ENCODE results near the gene CDKN1B. TPM values are rescaled to one million over a fixed set of nuclear protein-coding genes. Genes with fewer than 3 reads are reported as not detected.
A peak's percentile ranks its signal among the peaks of the same experiment; 100 is the strongest.

CDKN1B gene
- total RNA-seq, 1 experiment from 2014 or later: 27.7 TPM

- Histone ChIP-seq H4K5ac (ENCODE audit: insufficient read length, low read depth, low read length) (no peak overlapping the region), H3K4me1 (ENCODE audit: insufficient read depth, low read length) (peaks cover 7% of the 10 kb centered on the region), H3K56ac (ENCODE audit: insufficient read length, low read depth, low read length) (no peak overlapping the region), H3K18ac (ENCODE audit: insufficient read length, low read depth, low read length) (no peak overlapping the region), H2BK120ac (ENCODE audit: low read depth, low read length, poor library complexity, severe bottlenecking) (no peak overlapping the region), H4K20me1 (ENCODE audit: control insufficient read depth, insufficient read depth, insufficient read length) (no peaks in the 10 kb centered on the region), H2AFZ (ENCODE audit: low read length) (no peak overlapping the region), H4K91ac (ENCODE audit: insufficient read length, low read depth, low read length) (no peak overlapping the region), H2BK15ac (ENCODE audit: low read depth, low read length) (no peak overlapping the region), H3K4me2 (ENCODE audit: insufficient read depth, insufficient read length, low read length) (no peak overlapping the region), H3K79me1 (ENCODE audit: insufficient read depth, low read depth, low read length, poor library complexity, severe bottlenecking) (no peaks in the 10 kb centered on the region), H3K79me2 (ENCODE audit: insufficient read depth, low read length) (peaks cover 4% of the 10 kb centered on the region; the same call in 1 of the 2 replicates), H2AK5ac (ENCODE audit: insufficient read length, low read length) (no peak overlapping the region), H3K23ac (ENCODE audit: insufficient read length, low read depth, low read length) (no peak overlapping the region), H3K27me3 (ENCODE audit: insufficient read depth, low read length) (no peaks in the 10 kb centered on the region), H3T11ph (ENCODE audit: low read length) (no peak overlapping the region), H3K4ac (ENCODE audit: low read depth, low read length) (no peak overlapping the region), H4K8ac (replicated peaks; ENCODE audit: insufficient read length, low read depth, low read length) (no peak overlapping the region), H3K9me3 (ENCODE audit: control insufficient read depth, low read depth, low read length) (no peaks in the 10 kb centered on the region), H3K27ac (ENCODE audit: insufficient read length, low read depth, low read length) (no peak overlapping the region), H3K14ac (ENCODE audit: insufficient read depth, low read length) (no peak overlapping the region), H2BK5ac (ENCODE audit: insufficient read length, low read length) (no peak overlapping the region), H3K9ac (ENCODE audit: extremely low read depth, insufficient read length, low read length) (no peak overlapping the region), H2BK20ac (ENCODE audit: low read depth, low read length, poor library complexity, severe bottlenecking) (no peak overlapping the region), H2BK12ac (ENCODE audit: insufficient read length, low read depth, low read length) (no peak overlapping the region), H3K23me2 (ENCODE audit: insufficient read length, low read depth, low read length, poor library complexity, severe bottlenecking) (peaks cover 14% of the 10 kb centered on the region)
- peak overlapping the region in 1 of 2 experiments; percentile 79; a peak in 2 of 5 replicates for H3K4me3 Mint-ChIP-seq
- H3K27ac Mint-ChIP-seq: no peak overlapping the region
- peaks cover 8 to 17% (median 16%) of the 10 kb centered on the region in 3 experiments; a peak in 6 of 7 replicates for H3K36me3 Mint-ChIP-seq (ENCODE audit: insufficient read depth in 1 of 3, low read depth in 3 of 3)
- H3K9me3 Mint-ChIP-seq: no peaks in the 10 kb centered on the region
- peaks cover 42 to 48% of the 10 kb centered on the region in 2 experiments for H3K4me1 Mint-ChIP-seq
- no peak for DNase-seq
- no peak for TF ChIP-seq CTCF (conservative IDR thresholded peaks at IDR 0.05)
- peaks cover 6% of the 10 kb centered on the region for H3K27me3 Mint-ChIP-seq (ENCODE audit: low read depth)
These were observed 2.1 kb upstream of the CDKN1B start for GRCh38 chr12:12715128-12715458.

Measured in H9 (cell line).